HG02943 (cell line): ENCODE results near the gene SPINT3.

Experiments
- ATAC-seq: cut with Tn5 transposase; IDR thresholded peaks from one replicate; pipeline ENCODE4 v1.9.1; 2021; ENCODE audit warnings: mild to moderate bottlenecking, low read depth, moderate library complexity; ENCODE audit not compliant: unreplicated experiment

SPINT3 gene

DNA sequence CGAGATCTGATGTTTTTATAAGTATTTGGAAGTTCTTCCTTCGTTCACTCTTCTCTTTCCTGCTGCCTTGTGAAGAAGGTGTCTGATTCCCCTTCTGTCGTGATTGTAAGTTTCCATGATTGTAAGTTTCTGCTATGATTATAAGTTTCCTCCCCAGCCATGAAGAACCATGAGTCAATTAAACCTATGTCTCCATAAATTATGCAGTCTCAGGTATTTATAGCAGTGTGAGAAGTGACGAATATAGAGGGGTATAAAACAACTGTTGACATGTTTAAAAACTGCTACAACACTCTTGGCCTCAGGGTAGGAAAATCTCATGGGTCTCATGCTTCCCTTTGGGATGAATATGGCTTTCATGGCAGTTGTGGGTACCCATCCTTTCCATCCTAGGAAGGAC is 51.7 kb downstream of the SPINT3 start:
- ATAC-seq, result no peak

DNA sequence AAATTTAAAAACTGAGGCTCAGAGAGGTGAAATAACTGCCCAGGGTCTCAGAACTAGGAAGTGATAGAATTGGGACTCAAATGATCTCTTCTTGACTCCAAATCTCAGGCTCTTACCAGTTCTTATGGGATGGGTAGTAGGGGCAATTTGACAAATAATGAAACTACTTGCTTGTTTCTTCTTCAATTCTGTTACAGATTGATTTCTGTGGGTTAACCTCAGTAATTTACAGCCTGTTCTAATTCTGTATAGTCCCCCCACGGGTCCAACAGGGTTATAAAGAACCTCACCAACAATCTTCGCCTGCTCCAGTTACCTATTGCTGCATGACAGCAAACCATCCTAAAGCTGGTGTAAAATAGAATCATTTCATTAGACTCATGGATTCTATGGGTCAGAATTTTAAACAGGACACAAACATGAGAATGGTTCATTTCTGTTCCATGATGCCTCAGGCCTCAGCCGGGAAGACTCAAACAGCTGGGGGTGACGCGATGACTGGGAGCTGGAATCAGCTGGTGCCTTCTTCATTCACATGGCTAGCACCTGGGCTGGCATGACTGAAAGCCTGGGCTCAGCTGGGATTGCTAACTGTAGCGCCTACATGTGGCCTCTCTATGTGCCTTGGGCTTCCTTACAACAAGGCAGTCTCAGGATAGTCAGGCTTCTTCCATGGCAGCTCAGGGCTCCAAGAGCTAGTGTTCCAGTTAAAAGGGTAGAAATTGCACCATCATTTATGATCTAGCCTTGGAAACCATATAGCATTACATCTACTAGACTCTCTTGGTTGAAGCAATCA is 52.5 kb downstream of the SPINT3 start:
- ATAC-seq, result no peak
